CD4-positive, alpha-beta T cell treated with Interleukin-2 at 100 ng/mL for 4 hours (primary cell): ENCODE results near the gene TRUB2.
A peak's percentile ranks its signal among the peaks of the same experiment; 100 is the strongest.
"Not testable (repeated sequence)": the region's sequence is repeated elsewhere in the genome, so short reads cannot be mapped to it uniquely, and the experiment has no call there.

Experiments used
- DNase-seq: peaks from one replicate; pipeline ENCODE4 v3.0.0-alpha.2; 2020; ENCODE audit warnings: low spot score

Gene TRUB2

GRCh38 chr9:128340691-128341434, 18.6 kb upstream of the TRUB2 start:
- DNase-seq = no peak

GRCh38 chr9:128339761-128340690, 17.8 kb upstream of the TRUB2 start, which contains the start of gene SLC27A4:
Gene SLC27A4 (plus strand): TSS chr9:128340527. CDS start chr9:128343133, 2,606 bp downstream.
- peak; percentile 83 for DNase-seq

- not testable (repeated sequence) for DNase-seq
Measured at GRCh38 chr9:128338852-128339614, 16.8 kb upstream of the TRUB2 start.

GRCh38 chr9:128337936-128338335, 15.7 kb upstream of the TRUB2 start:
- DNase-seq = no peak

- DNase-seq = no peak
Measured at GRCh38 chr9:128335914-128336313, 13.7 kb upstream of the TRUB2 start.

- no peak for DNase-seq
Measured at GRCh38 chr9:128335161-128335560, 12.9 kb upstream of the TRUB2 start.

DNA sequence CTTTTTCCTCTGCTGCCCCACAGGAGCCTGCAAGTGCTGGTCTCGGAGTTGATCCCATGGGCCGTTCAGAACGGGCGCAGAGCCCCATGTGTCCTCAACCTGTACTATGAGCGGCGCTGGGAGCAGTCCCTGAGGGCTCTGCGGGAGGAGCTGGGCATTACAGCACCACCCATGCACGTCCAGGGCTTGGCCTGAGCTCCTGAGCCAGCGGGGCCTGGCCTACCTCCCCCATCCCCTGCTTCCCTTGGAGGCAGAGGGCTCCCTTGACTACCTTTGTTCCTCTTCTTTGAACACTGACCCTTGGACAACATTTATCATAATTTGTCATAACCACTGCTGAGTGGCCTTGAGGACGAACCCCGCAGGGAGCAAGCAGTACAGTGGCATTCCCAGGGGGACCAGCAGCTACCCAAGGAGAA, 11.2 kb upstream of the TRUB2 start:
- DNase-seq = no peak

GRCh38 chr9:128325629-128326028, 3.4 kb upstream of the TRUB2 start:
- DNase-seq = no peak

DNA sequence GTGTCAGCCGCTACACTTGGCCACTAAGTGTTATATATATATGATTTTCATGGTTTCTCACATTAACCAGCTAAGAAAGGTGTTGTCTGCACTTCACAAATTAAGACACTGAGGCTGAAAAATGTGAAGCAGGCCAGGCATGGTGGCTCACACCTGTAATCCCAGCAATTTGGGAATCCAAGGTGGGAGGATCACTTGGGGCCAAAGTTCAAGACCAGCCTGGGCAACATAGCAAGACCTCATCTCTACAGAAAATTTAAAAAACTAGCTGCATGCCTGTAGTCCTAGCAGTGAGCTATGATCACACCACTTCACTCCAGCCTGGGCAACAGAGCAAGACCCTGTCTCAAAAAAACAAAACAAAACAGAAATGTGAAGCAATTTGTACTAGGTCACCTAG, 2.2 kb upstream of the TRUB2 start:
- DNase-seq = no peak

GRCh38 chr9:128323791-128324190, 1.5 kb upstream of the TRUB2 start:
- no peak for DNase-seq

- peak; percentile 34 for DNase-seq
Measured at GRCh38 chr9:128323212-128323730, 1.0 kb upstream of the TRUB2 start.

DNA sequence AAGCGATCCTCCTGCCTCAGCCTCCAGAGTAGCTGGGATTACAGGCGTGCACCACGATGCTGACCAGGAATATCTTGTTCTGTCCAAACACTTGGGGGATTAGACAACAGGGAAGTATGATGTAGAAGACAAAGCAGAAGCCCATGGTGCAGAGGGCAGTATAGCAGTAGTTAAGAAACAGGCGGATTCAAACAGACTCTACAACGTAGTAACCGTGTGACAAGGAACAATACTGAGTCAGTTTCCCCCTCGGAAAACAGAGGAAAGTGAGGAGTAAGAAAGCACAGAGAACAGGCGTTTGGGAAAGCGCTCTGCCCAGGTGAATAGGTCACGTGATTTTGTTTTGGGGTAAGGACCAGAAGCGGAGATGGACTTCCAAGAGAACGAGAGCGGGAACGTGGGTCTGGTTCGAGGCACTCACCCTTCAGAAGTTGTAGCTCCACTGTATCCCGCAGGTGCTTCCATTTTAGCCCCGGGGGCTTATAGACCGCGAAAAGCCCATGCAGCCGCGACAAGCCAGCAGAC, 306 bp downstream of the TRUB2 start:
- no peak for DNase-seq

DNA sequence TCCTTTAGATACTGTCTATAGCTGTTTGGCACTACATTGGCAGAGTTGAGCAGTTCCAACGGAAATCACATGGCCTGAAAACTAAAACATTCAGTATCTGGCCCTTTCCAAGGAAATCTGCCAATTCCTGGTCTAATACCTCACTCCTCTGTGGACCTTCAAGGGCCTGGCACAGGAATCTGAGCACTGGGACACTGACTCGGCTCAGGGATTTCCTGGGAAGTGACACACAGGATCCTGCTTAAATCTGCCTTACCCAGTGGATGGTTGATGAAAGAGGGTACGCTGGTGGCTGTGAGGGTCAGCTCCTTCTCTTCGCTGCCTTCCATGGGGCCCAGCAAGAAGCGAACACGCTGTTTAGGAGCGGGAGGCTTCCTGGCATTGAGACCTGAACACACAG, 904 bp downstream of the TRUB2 start:
- no peak for DNase-seq

DNA sequence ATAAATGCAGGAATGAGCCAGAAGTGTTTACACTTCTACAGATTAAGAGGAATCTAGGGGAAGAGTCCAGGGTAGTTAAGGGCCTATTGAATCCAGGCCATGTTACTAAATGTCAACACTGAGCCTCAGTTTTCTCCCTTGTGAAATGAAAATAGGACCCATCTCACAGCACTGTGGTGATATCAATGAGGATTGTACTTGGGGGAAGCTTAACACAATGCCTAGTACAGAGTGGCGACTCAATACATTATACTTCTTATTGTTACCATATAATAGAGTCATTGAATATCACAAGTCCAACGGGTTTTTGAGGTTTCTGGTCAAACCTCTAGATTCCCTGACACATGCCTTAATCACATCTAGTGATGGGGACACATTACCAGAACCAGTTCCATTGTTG, 4.6 kb downstream of the TRUB2 start:
- no peak for DNase-seq

DNA sequence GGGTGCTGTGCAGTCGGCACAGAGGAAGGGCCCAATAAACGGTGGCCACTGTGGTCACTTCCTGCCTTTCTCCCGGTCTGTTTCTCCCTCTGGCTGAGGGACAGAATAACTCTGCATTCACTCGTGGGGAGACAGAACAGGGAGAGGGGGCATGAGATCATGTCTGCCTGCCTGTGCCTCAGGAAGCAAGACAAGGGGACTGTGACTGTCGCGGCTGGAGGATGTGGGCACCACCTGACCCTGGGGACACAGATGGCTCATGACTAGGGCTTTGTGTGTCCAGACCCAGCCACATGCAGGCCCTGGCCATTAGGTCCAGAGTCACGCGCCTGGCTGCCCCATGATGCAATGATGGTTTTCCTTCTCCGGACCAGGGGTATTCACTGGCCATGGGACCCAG, 5.8 kb downstream of the TRUB2 start:
- DNase-seq = no peak

DNA sequence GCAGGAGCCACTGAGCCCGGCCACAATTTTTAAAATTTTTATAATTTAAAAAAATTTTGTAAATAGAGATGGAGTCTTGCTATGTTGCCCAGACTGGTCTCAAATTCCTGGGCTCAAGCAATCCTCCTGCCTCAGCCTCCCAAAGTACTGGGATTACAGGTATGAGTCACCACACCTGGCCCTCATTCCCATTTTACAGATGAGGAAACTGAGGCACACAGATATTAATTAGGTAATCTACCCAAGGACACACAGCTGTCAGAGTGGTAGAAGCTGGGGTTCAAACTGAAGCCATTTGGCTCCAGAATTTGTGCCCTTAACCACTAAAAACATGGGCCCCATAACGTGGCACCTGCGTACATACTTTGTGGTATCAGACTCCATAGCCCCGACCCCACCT, 7.5 kb downstream of the TRUB2 start:
- DNase-seq = no peak

DNA sequence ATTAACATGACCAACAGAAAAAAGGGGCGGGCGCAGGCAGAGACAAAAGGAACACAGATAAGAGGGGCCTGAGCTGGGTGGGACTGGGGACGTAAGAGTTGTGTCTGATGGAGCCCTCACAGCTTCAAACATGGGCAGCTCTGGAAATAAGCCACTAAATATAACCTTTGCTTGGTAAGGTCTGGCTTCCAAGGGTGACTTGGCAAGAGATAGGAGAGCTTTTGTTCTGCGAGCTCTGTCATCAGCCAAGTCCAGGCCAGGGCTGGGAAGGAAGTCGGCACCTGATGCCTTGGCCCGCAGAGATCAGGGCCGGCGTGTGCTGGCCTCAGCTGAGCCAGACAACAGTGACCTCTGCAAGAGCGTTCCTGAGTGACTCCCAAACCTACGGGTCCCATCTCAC, 11.8 kb downstream of the TRUB2 start:
- DNase-seq = no peak

- no peak for DNase-seq
Measured at GRCh38 chr9:128309551-128309950, 12.7 kb downstream of the TRUB2 start.

GRCh38 chr9:128304971-128305288, 17.3 kb downstream of the TRUB2 start:
- no peak for DNase-seq

DNA sequence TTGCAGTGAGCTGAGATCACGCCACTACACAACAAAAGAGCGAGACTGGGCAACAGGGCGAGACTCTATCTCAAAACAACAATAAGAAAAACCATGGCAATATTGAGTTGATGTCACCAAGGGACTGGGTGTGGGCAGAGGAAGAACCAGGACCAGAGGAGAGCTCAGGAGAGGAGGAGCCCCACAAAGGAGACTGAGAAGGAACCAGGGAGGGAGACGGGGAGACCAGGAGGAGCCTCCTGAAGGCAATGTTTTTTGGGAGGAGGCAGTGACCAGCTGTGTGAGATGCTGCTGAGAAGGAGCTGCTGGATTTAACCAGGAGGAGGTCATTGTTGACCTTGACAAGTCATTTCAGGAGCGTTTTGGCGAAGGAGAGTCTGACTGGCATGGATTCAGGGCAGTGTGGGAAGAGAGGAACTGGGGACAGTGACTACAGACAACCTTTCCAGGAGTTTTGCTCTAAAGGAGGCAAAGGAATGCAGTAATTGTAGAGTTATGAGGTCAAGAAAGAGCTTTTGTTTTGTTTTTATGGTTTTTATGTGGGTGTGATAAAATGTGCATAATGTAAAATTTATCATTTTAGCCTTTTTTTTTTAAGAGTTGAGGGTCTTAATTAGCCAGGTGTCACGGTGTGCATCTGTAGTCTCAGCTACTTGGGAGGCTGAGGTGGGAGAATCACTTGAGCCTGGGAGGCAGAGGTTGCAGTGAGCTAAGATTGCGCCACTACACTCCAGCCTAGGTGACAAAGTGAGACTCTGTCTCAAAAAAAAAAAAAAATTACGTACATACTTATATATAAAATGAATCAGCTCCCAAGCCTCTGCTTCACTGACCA, 17.9 kb downstream of the TRUB2 start:
- no peak for DNase-seq
